GM18526 (cell line): Measurements from ENCODE around the gene CCR7.
A peak's percentile ranks its signal among the peaks of the same experiment; 100 is the strongest.

ENCODE experiments used
- POLR2A ChIP-seq: IDR thresholded peaks from 3 replicates; pipeline ENCODE4 v1.6.1; 2011; ENCODE audit not compliant: insufficient read length; ENCODE audit errors: extremely low read depth

The CCR7 gene

GRCh38 chr17:40558300-40558889 is 6.9 kb downstream of the CCR7 start:
- no peak for TF ChIP-seq POLR2A

- TF ChIP-seq POLR2A, result no peak
Observed at GRCh38 chr17:40557531-40558299, 7.6 kb downstream of the CCR7 start.

- no peak for TF ChIP-seq POLR2A
Observed at GRCh38 chr17:40556884-40557414, 8.3 kb downstream of the CCR7 start.

- TF ChIP-seq POLR2A, result no peak
Observed at GRCh38 chr17:40556198-40556661, 9.0 kb downstream of the CCR7 start.

GRCh38 chr17:40555296-40556190 is 9.7 kb downstream of the CCR7 start:
- no peak for TF ChIP-seq POLR2A

GRCh38 chr17:40554646-40555295 is 10.5 kb downstream of the CCR7 start:
- TF ChIP-seq POLR2A, result no peak

GRCh38 chr17:40553694-40554534 is 11.4 kb downstream of the CCR7 start:
- peak; percentile 21 for TF ChIP-seq POLR2A

GRCh38 chr17:40552806-40553693 is 12.2 kb downstream of the CCR7 start:
- TF ChIP-seq POLR2A, result no peak

- no peak for TF ChIP-seq POLR2A
Observed at GRCh38 chr17:40551879-40552768, 13.1 kb downstream of the CCR7 start.

- TF ChIP-seq POLR2A, result no peak
Observed at GRCh38 chr17:40551091-40551878, 14.0 kb downstream of the CCR7 start.

- no peak for TF ChIP-seq POLR2A
Observed at GRCh38 chr17:40550608-40551007, 14.7 kb downstream of the CCR7 start.

GRCh38 chr17:40548982-40549685 is 16.1 kb downstream of the CCR7 start:
- TF ChIP-seq POLR2A, result no peak
